ENCODE data around the gene MYO1D.

GRCh38 chr17:32485261-32486110 lies 391.4 kb downstream of the MYO1D start:
- TF ChIP-seq CTCF (IDR thresholded peaks at IDR 0.05) (no peak), EZH2 (IDR thresholded peaks at IDR 0.05; ENCODE audit: borderline replicate concordance, insufficient read depth, low read depth, low read length, poor library complexity, severe bottlenecking) (no peak)
